Left lung (tissue), 10 donors: ENCODE measurements around the gene SVOPL. TPM values are rescaled to one million over a fixed set of nuclear protein-coding genes. Genes with fewer than 3 reads are reported as not detected.

Experiments
- ATAC-seq: fragments of 200-7000 bp; cut with Tn5 transposase; one replicate; pipeline ENCODE4 v1.9.1; 2020; ENCODE audit warnings: moderate library complexity
- DNase-seq, 4 donors: peaks; one replicate each; pipeline ENCODE4 v3.0.0-alpha.2; 2013 to 2020
- H3K27ac ChIP-seq, 2 donors: fragments of 200-600 bp; sonication (generic) in 1 of 2; one replicate each; pipeline versions ENCODE4 v1.5.0 to v1.8.0; 2020 to 2021
- H3K27me3 ChIP-seq, 2 donors: fragments of 200-600 bp; sonication (generic) in 1 of 2; one replicate each; pipeline versions ENCODE4 v1.5.0 to v1.8.0; 2020 to 2021
- H3K36me3 ChIP-seq, 2 donors: fragments of 200-600 bp; sonication (generic) in 1 of 2; one replicate each; pipeline versions ENCODE4 v1.5.0 to v1.8.0; 2020 to 2021
- H3K4me1 ChIP-seq, 2 donors: fragments of 200-600 bp; one replicate each; pipeline ENCODE4 v1.8.0; 2021
- H3K4me3 ChIP-seq, 2 donors: fragments of 200-600 bp; sonication (generic) in 1 of 2; one replicate each; pipeline versions ENCODE4 v1.5.0 to v1.8.0; 2020 to 2021; ENCODE audit warnings: mild to moderate bottlenecking in 1 of 2
- H3K9me3 ChIP-seq, 2 donors: fragments of 200-600 bp; sonication (generic) in 1 of 2; one replicate each; pipeline versions ENCODE4 v1.5.0 to v1.8.0; 2020 to 2021
- CTCF ChIP-seq, 2 donors: fragments of 200-600 bp; sonication (generic) in 1 of 2; IDR thresholded peaks; one replicate each; pipeline versions ENCODE4 v1.5.0 to v1.8.0; 2021; ENCODE audit warnings: antibody characterized with exemption in 2 of 2
- intact Hi-C, 2 donors: fragments of 100-400 bp; cut with DNase I; formaldehyde crosslinking; loops; one replicate each; pipeline versions ENCODE4 v1.11.2 to v1.14.2; 2022
- polyA plus RNA-seq, 6 donors: library from polyadenylated mRNA; unstranded; fragments of 120-200 nt; gene quantifications; one replicate each; pipeline ENCODE4 v1.2.1, GENCODE V29; 2013; ENCODE audit not compliant: insufficient read length in 6 of 6
- total RNA-seq, 2 donors: library from RNA; stranded (reverse); fragmentation: NEBNext Ultra II Directional; extraction: Animal tissue kit (Norgen Biotek cat#: 25700); gene quantifications; one replicate each; pipeline ENCODE4 v1.2.1, GENCODE V29; 2021
- donor health status: DM: no; HTN: yes; CAD: no.
- donor health status: DM: no; HTN: no; CAD: no.

SVOPL gene
- total and polyA plus RNA-seq, 8 donors, result 0.26 to 3.8 (median 2.5) TPM; not detected in 1

DNA sequence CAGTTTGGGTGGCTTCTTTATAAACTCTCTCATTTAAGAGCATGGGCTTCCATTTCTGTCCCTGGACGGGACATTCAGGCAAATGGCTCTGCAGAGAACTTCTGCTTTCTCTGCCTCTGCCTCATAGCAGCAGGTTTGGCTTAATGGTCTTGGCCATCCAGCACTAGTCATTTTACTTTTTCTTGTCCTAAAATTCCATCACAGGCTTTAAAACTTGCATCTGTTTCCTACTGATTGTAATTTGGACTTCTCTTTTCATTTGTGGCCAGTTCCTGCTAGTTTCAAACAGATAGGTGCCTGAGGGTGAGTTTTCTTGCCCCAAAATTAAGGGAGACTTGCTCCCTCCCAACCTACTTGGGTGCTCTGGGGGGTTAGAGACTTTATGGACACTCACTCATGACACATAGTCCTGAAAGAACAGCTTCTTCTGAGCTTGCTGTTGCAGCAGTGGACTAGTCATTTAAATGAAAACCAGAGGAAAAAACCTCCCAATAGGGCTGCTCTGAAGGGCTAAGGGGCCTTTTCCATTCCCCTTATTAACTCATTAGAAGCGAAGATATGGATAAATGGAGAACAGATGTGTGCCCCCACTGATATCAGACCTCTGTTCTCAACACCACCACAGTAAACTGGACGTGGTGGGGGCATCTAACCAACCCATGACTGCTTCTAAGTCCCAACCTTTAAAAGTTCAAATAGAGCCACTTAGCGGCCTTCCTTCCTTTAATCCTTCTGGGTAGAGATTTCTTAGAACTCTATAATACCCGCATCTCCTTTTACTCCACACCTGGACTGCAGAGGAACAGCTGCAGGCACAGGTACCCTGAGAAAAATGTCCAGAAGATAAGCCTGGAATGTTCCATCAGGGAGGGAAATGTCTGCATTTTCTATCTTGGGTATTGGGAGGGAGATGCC, 38.8 kb downstream of the SVOPL start:
- no peak overlapping the region for H3K4me3 ChIP-seq
- intact Hi-C loops, result no loop called here
- no peak for TF ChIP-seq CTCF (IDR thresholded peaks at IDR 0.05)

GRCh38 chr7:138661069-138661635, 40.0 kb downstream of the SVOPL start:
- ATAC-seq, result no peak
- Histone ChIP-seq H3K4me3 (no peak overlapping the region), H3K27me3 (peaks cover 0 to 19% of the 10 kb centered on the region in 2 donors), H3K9me3 (no peaks in the 10 kb centered on the region), H3K4me1 (no peaks in the 10 kb centered on the region), H3K36me3 (no peaks in the 10 kb centered on the region), H3K27ac (no peak overlapping the region)
- DNase-seq, result no peak
- intact Hi-C loops, result no loop called here
- no peak for TF ChIP-seq CTCF (IDR thresholded peaks at IDR 0.05)

More for the DNA sequence above, 38.8 kb downstream of the SVOPL start:
- H3K4me1 ChIP-seq, result no peaks in the 10 kb centered on the region
- H3K36me3 ChIP-seq, result no peaks in the 10 kb centered on the region
- H3K27ac ChIP-seq, result no peak overlapping the region
- no peak for DNase-seq
- H3K9me3 ChIP-seq, result no peaks in the 10 kb centered on the region
- peaks cover 0 to 19% of the 10 kb centered on the region in 2 donors for H3K27me3 ChIP-seq
- no peak for ATAC-seq

DNA sequence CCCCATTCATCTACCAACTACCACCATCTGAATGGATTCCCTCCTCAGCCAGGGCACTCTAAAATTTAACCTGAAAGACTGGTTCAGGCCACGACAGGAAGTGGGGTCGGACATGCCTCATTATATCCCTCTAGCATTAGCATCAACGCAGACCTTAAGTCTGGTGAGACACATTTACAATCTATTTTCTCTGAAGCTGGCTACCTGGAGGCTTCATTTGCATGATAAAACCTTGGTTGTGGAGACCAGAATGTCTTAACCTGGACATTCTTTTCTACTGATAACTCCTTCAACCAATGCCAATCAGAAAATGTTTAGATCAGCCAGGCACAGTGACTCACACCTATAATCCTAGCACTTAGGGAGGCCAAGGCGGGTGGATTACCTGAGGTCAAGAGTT, 42.3 kb downstream of the SVOPL start:
- peaks cover 0 to 10% of the 10 kb centered on the region in 2 donors for H3K9me3 ChIP-seq
- no peak for DNase-seq
- H3K36me3 ChIP-seq, result no peaks in the 10 kb centered on the region
- peaks cover 0 to 2% of the 10 kb centered on the region in 2 donors for H3K27me3 ChIP-seq
- TF ChIP-seq CTCF (IDR thresholded peaks at IDR 0.05), result no peak
- no peak overlapping the region for H3K27ac ChIP-seq
- H3K4me1 ChIP-seq, result no peaks in the 10 kb centered on the region
- intact Hi-C loops, result no loop called here
- no peak for ATAC-seq
- no peak overlapping the region for H3K4me3 ChIP-seq

GRCh38 chr7:138657854-138658386, 43.2 kb downstream of the SVOPL start:
- H3K27ac ChIP-seq, result no peak overlapping the region
- intact Hi-C loops, result no loop called here
- no peak for DNase-seq
- H3K27me3 ChIP-seq, result no peaks in the 10 kb centered on the region
- no peak for ATAC-seq
- H3K9me3 ChIP-seq, result peaks cover 0 to 12% of the 10 kb centered on the region in 2 donors
- H3K4me3 ChIP-seq, result no peak overlapping the region
- TF ChIP-seq CTCF (IDR thresholded peaks at IDR 0.05), result no peak
- H3K4me1 ChIP-seq, result no peaks in the 10 kb centered on the region
- no peaks in the 10 kb centered on the region for H3K36me3 ChIP-seq

DNA sequence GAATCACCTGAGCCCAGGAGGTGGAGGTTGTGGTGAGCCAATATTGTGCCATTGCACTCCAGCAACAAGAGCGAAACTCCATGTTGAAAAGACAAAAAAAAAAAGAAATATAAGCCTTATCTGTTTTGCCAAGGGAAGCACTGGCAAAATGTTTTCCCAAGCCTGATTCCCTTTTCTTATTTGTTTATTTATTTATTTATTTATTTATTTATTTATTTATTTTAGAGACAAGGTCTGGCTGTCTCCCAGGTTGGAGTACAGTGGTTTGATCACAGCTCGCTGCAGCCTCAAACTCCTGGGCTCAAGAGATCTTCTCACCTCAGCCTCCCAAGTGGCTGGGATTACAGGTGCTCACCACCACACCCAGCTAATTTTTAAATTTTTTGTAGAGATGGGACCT, 44.2 kb downstream of the SVOPL start:
- no peaks in the 10 kb centered on the region for H3K27me3 ChIP-seq
- H3K27ac ChIP-seq, result no peak overlapping the region
- H3K4me1 ChIP-seq, result no peaks in the 10 kb centered on the region
- DNase-seq (no peak), ATAC-seq (no peak)
- no peaks in the 10 kb centered on the region for H3K36me3 ChIP-seq
- TF ChIP-seq CTCF (IDR thresholded peaks at IDR 0.05), result no peak
- H3K4me3 ChIP-seq, result no peak overlapping the region
- peaks cover 0 to 14% of the 10 kb centered on the region in 2 donors for H3K9me3 ChIP-seq
- intact Hi-C loops, result no loop called here
